ENCODE data around the gene NAA40. TPM values are rescaled to one million over a fixed set of nuclear protein-coding genes. Genes with fewer than 3 reads are reported as not detected.

The NAA40 gene
- total and polyA plus RNA-seq, 2 of the 13 experiments (the other 11 are each of a cell fraction or from before 2014, with no cell fraction given): 11.1 to 17.9 TPM

DNA sequence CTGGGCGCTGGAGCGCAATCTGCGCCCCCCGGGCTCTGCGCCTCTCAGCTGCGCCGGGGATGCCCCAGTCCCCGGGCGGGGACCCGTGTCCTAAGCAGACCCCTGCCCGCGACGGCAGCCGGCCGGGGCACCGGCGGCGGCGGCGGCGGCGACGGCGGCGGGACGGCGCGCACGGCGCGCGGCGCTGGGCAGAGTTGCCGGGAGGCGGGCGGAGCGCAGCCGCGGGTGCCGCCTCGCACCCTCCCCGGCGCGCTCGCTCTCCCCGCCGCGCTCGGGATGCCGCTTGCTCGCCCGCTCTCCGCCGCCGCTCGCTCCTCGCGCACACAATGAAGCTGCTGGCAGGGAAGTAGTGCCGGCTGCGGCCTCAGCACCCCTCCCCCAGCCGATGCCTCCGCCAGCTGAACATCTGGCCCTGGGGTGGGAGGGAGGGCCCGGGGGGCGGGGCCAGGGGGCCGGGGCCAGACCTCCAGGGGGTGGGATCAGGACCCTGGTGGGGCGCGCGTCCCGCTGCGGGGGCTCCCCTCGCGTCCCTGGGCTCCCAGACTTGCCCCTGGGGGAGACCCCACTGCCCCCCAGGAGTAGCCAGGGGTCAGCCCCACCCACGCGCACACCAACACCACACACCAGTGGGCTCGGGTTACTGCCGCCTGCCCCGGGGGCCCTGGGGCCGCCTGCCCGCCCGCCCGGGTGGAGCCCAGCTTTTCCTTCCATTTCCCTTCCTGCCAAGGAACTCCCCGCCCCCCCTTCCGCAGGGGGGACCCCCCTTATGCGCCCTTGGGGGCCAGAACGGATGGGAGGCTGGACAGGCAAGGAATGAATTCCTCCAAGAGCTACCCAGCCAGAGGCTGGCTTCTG is 21.7 kb upstream of the NAA40 start, which contains the start of gene RCOR2 (continued):
- TF ChIP-seq, protein P1, sequence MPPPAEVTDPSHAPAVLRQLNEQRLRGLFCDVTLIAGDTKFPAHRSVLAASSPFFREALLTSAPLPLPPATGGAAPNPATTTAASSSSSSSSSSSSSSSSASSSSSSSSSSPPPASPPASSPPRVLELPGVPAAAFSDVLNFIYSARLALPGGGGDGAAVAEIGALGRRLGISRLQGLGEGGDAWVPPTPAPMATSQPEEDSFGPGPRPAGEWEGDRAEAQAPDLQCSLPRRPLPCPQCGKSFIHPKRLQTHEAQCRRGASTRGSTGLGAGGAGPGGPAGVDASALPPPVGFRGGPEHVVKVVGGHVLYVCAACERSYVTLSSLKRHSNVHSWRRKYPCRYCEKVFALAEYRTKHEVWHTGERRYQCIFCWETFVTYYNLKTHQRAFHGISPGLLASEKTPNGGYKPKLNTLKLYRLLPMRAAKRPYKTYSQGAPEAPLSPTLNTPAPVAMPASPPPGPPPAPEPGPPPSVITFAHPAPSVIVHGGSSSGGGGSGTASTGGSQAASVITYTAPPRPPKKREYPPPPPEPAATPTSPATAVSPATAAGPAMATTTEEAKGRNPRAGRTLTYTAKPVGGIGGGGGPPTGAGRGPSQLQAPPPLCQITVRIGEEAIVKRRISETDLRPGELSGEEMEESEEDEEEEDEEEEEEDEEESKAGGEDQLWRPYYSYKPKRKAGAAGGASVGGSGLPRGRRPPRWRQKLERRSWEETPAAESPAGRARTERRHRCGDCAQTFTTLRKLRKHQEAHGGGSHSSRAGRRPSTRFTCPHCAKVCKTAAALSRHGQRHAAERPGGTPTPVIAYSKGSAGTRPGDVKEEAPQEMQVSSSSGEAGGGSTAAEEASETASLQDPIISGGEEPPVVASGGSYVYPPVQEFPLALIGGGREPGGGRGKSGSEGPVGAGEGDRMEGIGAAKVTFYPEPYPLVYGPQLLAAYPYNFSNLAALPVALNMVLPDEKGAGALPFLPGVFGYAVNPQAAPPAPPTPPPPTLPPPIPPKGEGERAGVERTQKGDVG (CRISPR knock-in tag; IDR thresholded peaks at IDR 0.05; ENCODE audit: borderline replicate concordance): no peak; the same call in 1 of the 2 replicates
- TF ChIP-seq CCDC6 (CRISPR knock-in tag; IDR thresholded peaks at IDR 0.05) (peak; percentile 48; the same call in 1 of the 2 replicates), FIP1L1 (IDR thresholded peaks at IDR 0.05; ENCODE audit: borderline replicate concordance, insufficient read depth, low read depth, low read length) (no peak), NR2F2 (IDR thresholded peaks at IDR 0.05; ENCODE audit: borderline replicate concordance, low read depth) (0 out of 2 replicates have a peak, but pooled peaks have one; percentile 34), ZFP62 (CRISPR knock-in tag; IDR thresholded peaks at IDR 0.05) (no peak), NRL (CRISPR knock-in tag; IDR thresholded peaks at IDR 0.05; ENCODE audit: borderline replicate concordance) (no peak), BRCA1 (CRISPR knock-in tag; IDR thresholded peaks at IDR 0.05) (no peak), ZNF841 (CRISPR knock-in tag; IDR thresholded peaks at IDR 0.05; ENCODE audit: borderline replicate concordance) (no peak), ZNF205 (CRISPR knock-in tag; IDR thresholded peaks at IDR 0.05) (no peak), ZNF775 (CRISPR knock-in tag; IDR thresholded peaks at IDR 0.05; ENCODE audit: borderline replicate concordance) (no peak), NCOA1 (CRISPR knock-in tag; IDR thresholded peaks at IDR 0.05) (no peak), ZFYVE20 (CRISPR knock-in tag; IDR thresholded peaks at IDR 0.05; ENCODE audit: borderline replicate concordance, low read depth) (no peak), NFATC3 (CRISPR knock-in tag; IDR thresholded peaks at IDR 0.05) (no peak), AKAP8 (CRISPR knock-in tag; IDR thresholded peaks at IDR 0.05) (no peak)
- TF ChIP-seq, protein P2, sequence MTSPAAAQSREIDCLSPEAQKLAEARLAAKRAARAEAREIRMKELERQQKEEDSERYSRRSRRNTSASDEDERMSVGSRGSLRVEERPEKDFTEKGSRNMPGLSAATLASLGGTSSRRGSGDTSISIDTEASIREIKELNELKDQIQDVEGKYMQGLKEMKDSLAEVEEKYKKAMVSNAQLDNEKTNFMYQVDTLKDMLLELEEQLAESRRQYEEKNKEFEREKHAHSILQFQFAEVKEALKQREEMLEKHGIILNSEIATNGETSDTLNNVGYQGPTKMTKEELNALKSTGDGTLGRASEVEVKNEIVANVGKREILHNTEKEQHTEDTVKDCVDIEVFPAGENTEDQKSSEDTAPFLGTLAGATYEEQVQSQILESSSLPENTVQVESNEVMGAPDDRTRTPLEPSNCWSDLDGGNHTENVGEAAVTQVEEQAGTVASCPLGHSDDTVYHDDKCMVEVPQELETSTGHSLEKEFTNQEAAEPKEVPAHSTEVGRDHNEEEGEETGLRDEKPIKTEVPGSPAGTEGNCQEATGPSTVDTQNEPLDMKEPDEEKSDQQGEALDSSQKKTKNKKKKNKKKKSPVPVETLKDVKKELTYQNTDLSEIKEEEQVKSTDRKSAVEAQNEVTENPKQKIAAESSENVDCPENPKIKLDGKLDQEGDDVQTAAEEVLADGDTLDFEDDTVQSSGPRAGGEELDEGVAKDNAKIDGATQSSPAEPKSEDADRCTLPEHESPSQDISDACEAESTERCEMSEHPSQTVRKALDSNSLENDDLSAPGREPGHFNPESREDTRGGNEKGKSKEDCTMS (CRISPR knock-in tag; conservative IDR thresholded peaks at IDR 0.05): no peak
- TF ChIP-seq, protein P3, sequence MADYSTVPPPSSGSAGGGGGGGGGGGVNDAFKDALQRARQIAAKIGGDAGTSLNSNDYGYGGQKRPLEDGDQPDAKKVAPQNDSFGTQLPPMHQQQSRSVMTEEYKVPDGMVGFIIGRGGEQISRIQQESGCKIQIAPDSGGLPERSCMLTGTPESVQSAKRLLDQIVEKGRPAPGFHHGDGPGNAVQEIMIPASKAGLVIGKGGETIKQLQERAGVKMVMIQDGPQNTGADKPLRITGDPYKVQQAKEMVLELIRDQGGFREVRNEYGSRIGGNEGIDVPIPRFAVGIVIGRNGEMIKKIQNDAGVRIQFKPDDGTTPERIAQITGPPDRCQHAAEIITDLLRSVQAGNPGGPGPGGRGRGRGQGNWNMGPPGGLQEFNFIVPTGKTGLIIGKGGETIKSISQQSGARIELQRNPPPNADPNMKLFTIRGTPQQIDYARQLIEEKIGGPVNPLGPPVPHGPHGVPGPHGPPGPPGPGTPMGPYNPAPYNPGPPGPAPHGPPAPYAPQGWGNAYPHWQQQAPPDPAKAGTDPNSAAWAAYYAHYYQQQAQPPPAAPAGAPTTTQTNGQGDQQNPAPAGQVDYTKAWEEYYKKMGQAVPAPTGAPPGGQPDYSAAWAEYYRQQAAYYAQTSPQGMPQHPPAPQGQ (CRISPR knock-in tag; IDR thresholded peaks at IDR 0.05; ENCODE audit: borderline replicate concordance): no peak
- TF ChIP-seq, protein P4, sequence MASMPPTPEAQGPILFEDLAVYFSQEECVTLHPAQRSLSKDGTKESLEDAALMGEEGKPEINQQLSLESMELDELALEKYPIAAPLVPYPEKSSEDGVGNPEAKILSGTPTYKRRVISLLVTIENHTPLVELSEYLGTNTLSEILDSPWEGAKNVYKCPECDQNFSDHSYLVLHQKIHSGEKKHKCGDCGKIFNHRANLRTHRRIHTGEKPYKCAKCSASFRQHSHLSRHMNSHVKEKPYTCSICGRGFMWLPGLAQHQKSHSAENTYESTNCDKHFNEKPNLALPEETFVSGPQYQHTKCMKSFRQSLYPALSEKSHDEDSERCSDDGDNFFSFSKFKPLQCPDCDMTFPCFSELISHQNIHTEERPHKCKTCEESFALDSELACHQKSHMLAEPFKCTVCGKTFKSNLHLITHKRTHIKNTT (CRISPR knock-in tag; IDR thresholded peaks at IDR 0.05): no peak
- TF ChIP-seq, protein P5, sequence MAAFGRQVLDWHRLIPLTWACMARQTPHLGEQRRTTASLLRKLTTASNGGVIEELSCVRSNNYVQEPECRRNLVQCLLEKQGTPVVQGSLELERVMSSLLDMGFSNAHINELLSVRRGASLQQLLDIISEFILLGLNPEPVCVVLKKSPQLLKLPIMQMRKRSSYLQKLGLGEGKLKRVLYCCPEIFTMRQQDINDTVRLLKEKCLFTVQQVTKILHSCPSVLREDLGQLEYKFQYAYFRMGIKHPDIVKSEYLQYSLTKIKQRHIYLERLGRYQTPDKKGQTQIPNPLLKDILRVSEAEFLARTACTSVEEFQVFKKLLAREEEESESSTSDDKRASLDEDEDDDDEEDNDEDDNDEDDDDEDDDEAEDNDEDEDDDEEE (CRISPR knock-in tag; IDR thresholded peaks at IDR 0.05): no peak
